T-helper 1 cell treated with Interleukin-12 subunit alpha and Interleukin-12 subunit beta and Interleukin-4 antibody, amounts not matched to agents 30 ng/mL and 1 ng/mL, for 36 hours (primary cell): ENCODE data around the gene CEP72. TPM values are rescaled to one million over a fixed set of nuclear protein-coding genes. Genes with fewer than 3 reads are reported as not detected.
"Not testable (repeated sequence)": the region's sequence is repeated elsewhere in the genome, so short reads cannot be mapped to it uniquely, and the experiment has no call there.

Experiments used
- intact Hi-C: fragments of 100-400 bp; cut with micrococcal nuclease; formaldehyde crosslinking; loops from one replicate; pipeline ENCODE4 v1.15.1; 2024
- total RNA-seq: library from RNA; stranded (reverse); gene quantifications from 2 replicates; pipeline ENCODE4 v1.2.3, GENCODE V29; 2022

Gene CEP72
- total RNA-seq, 1 donor from 2014 or later: 28.4 TPM

DNA sequence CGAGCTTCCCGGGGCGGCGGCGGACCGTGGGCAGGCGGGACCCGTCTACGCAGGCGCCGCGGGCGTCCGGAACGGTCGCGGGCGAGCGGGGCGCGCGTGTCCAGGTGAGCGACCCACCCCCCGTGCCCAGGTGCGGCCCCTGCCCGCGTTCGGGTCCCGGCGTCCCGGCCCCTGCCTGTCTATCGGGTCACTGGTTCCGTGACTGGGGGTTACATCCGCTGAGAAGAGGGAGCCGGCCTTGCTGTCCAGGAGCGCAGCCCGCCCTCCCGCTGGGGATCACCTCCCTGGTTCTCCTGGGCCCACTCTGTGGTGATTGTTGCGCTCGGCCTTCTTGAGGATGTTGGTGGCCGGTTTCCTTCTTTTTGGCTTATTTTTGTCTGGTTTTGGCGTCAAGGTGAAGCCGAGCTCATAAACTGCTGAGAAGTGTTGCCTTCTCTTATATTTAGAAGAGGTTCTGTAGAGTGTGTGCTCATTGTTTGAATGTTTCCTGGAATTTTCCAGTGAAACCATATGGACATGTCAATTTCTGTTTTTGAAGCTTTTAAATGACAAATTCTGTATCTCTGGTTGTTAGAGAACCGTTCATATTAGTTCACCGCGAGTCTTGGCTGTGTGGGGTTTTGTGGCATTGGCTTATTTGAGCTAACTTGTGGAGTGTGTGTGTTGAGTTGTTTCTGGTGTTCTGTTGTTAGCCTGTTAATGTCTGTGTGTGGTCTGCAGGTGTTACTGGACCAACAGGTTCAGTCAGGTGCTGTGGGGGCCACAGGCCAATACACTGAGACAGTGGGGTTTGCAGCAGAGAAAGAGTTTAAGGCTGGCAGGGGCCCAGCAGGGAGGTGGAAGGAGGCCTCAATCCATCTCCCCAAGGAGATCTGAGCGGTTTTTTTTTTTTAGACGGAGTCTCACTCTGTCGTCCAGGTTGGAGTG is 621 bp downstream of the CEP72 start:
- intact Hi-C loops: loop anchor here (1.0 to 10.0 kb wide), 13 partner anchors 70 to 1182 kb away; partner anchors contain the start of genes BRD9, CCDC127, MRPL36 and PDCD6

GRCh38 chr5:616484-617039 is 4.4 kb downstream of the CEP72 start:
- intact Hi-C loops: loop anchor here (10.0 kb wide), 4 partner anchors 488 to 1178 kb away; partner anchors contain the start of gene MRPL36

DNA sequence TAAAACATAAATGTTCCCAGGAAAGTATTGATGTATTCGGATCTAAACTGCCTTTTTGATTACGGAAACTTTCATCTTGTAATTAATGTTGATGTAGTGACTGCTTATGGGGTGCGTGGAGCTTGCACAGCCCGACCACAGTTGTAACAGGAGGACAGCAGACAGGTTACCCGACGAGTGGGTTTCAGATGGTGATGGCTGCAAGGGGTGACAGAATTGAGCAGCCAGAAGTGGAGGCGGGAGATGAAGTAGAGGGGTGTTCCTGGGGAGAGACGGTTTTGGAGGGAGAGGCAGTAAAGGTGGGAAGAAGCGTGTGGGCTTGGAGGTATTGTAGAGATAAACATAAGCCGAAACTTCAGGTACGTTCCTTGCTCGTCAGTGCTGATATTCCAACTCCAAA is 5.8 kb downstream of the CEP72 start:
- intact Hi-C loops: loop anchor here (10.0 kb wide), 4 partner anchors 487 to 1177 kb away; partner anchors contain the start of gene MRPL36

GRCh38 chr5:618450-618849 is 6.3 kb downstream of the CEP72 start:
- intact Hi-C loops: loop anchor here (10.0 kb wide), 4 partner anchors 486 to 1176 kb away; partner anchors contain the start of gene MRPL36

- intact Hi-C loops: loop anchor here (10.0 kb wide), 4 partner anchors 485 to 1175 kb away; partner anchors contain the start of gene MRPL36
Observed at GRCh38 chr5:619444-619843, 7.3 kb downstream of the CEP72 start.

- intact Hi-C loops: no loop called here
Observed at GRCh38 chr5:620152-620551, 8.0 kb downstream of the CEP72 start.

- intact Hi-C loops: no loop called here
Observed at GRCh38 chr5:620586-621180, 8.5 kb downstream of the CEP72 start.

- intact Hi-C loops: no loop called here
Observed at GRCh38 chr5:621341-621761, 9.2 kb downstream of the CEP72 start.

DNA sequence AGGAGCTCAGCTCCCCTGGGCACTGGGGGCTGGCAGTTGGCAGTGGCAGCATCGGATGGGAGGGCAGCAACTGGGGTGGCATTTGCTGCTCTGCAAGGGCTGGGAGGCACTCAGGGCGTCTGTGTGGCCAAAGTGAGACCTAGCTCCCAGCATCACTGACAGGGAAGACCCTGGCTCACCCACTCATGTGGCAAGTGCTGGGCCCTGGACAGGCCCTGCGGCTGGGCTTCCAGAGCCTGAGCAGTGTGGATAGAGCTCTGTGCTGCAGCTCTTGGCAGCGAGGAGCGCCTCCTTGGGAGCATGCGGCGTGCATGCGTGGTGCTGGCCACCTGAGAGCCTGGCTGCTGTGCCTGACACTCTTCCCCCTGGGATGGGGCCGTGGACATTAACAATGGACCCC is 10.2 kb downstream of the CEP72 start:
- intact Hi-C loops: no loop called here

- intact Hi-C loops: no loop called here
Observed at GRCh38 chr5:622946-623522, 10.9 kb downstream of the CEP72 start.

DNA sequence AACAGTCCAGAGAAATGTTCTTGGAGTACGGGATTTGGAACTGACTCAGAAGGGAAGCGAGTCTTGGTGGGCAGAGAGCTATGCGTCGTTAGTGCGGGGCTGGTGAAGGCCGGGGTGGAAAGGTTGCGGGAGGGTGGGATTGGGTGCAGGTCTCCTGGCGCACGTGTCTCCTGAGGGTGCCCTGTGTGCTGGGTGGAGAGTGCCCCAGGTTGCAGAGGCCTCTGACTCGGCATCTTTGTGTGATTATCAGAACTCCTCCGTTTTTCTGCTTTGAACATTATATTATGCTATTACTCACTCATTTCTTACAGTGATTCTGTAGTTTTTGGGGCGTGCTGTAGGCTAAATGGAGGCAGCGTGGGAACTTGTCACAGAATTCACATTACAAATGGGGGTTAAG is 11.4 kb downstream of the CEP72 start:
- intact Hi-C loops: no loop called here

GRCh38 chr5:624118-624950 is 12.2 kb downstream of the CEP72 start:
- intact Hi-C loops: no loop called here

DNA sequence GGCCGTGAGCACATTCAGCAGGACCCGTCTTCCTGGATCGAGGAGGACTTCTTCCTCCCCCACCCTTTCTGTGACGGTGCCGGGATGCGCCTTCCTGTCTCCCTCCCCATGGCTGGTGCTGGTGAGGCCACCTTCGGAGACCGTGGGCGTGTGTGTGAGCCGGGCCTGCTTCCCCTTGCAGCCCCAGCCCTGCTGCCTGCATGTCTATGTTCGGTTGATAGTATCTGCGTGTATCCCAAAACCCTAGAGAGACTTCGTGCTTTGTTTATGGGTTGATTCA is 12.8 kb downstream of the CEP72 start:
- intact Hi-C loops: no loop called here

DNA sequence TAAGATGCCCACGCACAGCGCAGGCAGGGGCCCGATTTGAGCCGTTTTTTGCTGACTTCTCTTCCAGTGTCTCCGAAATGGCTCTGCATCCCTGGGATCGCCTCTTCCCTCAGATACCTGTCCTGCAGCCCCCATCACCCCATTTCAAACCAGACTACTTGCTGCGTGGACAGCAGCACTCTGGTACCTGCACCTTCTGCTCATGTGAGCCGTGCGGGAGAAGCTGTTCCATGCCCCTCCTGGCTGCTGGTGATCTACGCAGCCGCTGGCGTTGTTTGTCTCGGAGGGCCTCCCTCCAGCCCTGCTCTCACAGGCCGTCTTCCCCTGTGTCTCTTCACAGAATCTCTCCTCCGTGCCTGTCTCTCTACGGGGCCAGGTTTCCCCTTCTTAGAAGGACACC is 13.4 kb downstream of the CEP72 start:
- intact Hi-C loops: no loop called here

DNA sequence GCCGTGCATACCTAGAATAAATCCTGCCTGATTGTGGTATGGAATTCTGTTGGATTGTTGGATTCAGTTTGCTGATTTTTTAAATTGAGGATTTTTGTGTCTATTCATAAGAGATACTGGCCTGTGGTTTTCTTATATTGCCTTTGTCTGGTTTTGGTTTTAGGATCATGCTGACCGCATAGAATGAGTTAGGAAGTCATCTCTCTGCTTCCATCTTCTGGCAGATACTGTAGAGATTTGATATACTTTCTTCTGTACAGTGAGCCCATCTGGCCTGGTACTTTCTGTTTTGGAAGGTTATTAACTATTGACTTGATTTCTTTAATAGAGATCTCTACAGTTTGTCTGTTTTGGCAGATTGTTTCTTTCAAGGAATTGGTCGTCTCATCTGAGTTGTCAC is 14.7 kb downstream of the CEP72 start:
- intact Hi-C loops: no loop called here

- intact Hi-C loops: no loop called here
Observed at GRCh38 chr5:627840-628239, 15.7 kb downstream of the CEP72 start.

GRCh38 chr5:628351-629205 is 16.4 kb downstream of the CEP72 start:
- intact Hi-C loops: not testable (repeated sequence)

GRCh38 chr5:633501-633955 is 21.4 kb downstream of the CEP72 start:
- intact Hi-C loops: no loop called here

- intact Hi-C loops: no loop called here
Observed at GRCh38 chr5:634191-634590, 22.1 kb downstream of the CEP72 start.
